Mesenchymal stem cell (in vitro differentiated cells and primary cell): ENCODE measurements around the gene CDH18.

Experiments
- DNase-seq: peaks from one replicate; pipeline ENCODE4 v3.0.0-alpha.2; 2013
- H2AFZ ChIP-seq: one replicate; pipeline ENCODE4 v1.6.1; 2013; ENCODE audit warnings: low read depth, mild to moderate bottlenecking, control low read depth, inconsistent platforms, low read length, moderate library complexity
- H2AK5ac ChIP-seq: 2 replicates; pipeline ENCODE4 v1.6.1; 2013; ENCODE audit warnings: low read length, moderate library complexity, mild to moderate bottlenecking, inconsistent platforms; ENCODE audit not compliant: severe bottlenecking
- H2BK120ac ChIP-seq: one replicate; pipeline ENCODE4 v1.6.1; 2013; ENCODE audit warnings: low read depth, mild to moderate bottlenecking, inconsistent platforms, low read length, moderate library complexity
- H2BK12ac ChIP-seq, 2 experiments: one replicate each; pipeline ENCODE4 v1.6.1; 2013; ENCODE audit warnings: inconsistent platforms in 2 of 2, low read length in 2 of 2, mild to moderate bottlenecking in 2 of 2, moderate library complexity in 2 of 2, control low read depth in 1 of 2
- H2BK15ac ChIP-seq: one replicate; pipeline ENCODE4 v1.6.1; 2013; ENCODE audit warnings: mild to moderate bottlenecking, low read depth, inconsistent platforms; ENCODE audit not compliant: poor library complexity, severe bottlenecking
- H2BK5ac ChIP-seq: 2 replicates; pipeline ENCODE4 v1.6.1; 2013; ENCODE audit warnings: low read depth, mild to moderate bottlenecking, low read length, control low read depth, inconsistent platforms; ENCODE audit not compliant: poor library complexity, severe bottlenecking
- H3K14ac ChIP-seq, 2 experiments: one replicate each; pipeline ENCODE4 v1.6.1; 2013; ENCODE audit warnings: inconsistent platforms in 2 of 2, low read length in 2 of 2, control low read depth in 1 of 2, mild to moderate bottlenecking in 1 of 2, moderate library complexity in 1 of 2
- H3K18ac ChIP-seq, 2 experiments: one replicate each; pipeline ENCODE4 v1.6.1; 2013; ENCODE audit warnings: inconsistent platforms in 2 of 2, low read length in 2 of 2, control low read depth in 1 of 2, low read depth in 1 of 2, mild to moderate bottlenecking in 1 of 2
- H3K23ac ChIP-seq, 2 experiments: one replicate each; pipeline ENCODE4 v1.6.1; 2013; ENCODE audit warnings: inconsistent platforms in 2 of 2, low read length in 2 of 2, mild to moderate bottlenecking in 2 of 2, moderate library complexity in 2 of 2, control low read depth in 1 of 2
- H3K27ac ChIP-seq: 2 replicates; pipeline ENCODE4 v1.5.1; 2013; ENCODE audit warnings: mild to moderate bottlenecking, moderate library complexity, low read length, control low read depth, inconsistent platforms; ENCODE audit not compliant: poor library complexity, severe bottlenecking
- H3K27me3 ChIP-seq, 2 experiments: 2 replicates each; pipeline versions ENCODE4 v1.6.1 to v1.7.0; 2013; ENCODE audit warnings: low read length in 2 of 2, mild to moderate bottlenecking in 2 of 2, moderate library complexity in 2 of 2, control low read depth in 1 of 2, inconsistent platforms in 1 of 2; ENCODE audit not compliant: control insufficient read depth in 1 of 2, insufficient read depth in 1 of 2
- H3K36me3 ChIP-seq, 2 experiments: 2 replicates each; pipeline versions ENCODE4 v1.6.1 to v1.7.0; 2013; ENCODE audit warnings: low read length in 2 of 2, control low read depth in 1 of 2, inconsistent platforms in 1 of 2, low read depth in 1 of 2, mild to moderate bottlenecking in 1 of 2; ENCODE audit not compliant: insufficient read depth in 2 of 2, control insufficient read depth in 1 of 2
- H3K4ac ChIP-seq, 2 experiments: one replicate each; pipeline ENCODE4 v1.6.1; 2013; ENCODE audit warnings: inconsistent platforms in 2 of 2, low read length in 2 of 2, mild to moderate bottlenecking in 2 of 2, moderate library complexity in 2 of 2, control low read depth in 1 of 2, low read depth in 1 of 2
- H3K4me1 ChIP-seq: 2 replicates; pipeline ENCODE4 v1.6.1; 2013; ENCODE audit warnings: low read depth, low read length, control low read depth; ENCODE audit not compliant: control insufficient read depth, insufficient read depth
- H3K4me2 ChIP-seq: 2 replicates; pipeline ENCODE4 v1.6.1; 2013; ENCODE audit warnings: low read length, mild to moderate bottlenecking, inconsistent platforms; ENCODE audit not compliant: poor library complexity, severe bottlenecking
- H3K4me3 ChIP-seq, 2 experiments: 2 replicates each; pipeline versions ENCODE4 v1.5.1 to v1.7.0; 2013; ENCODE audit warnings: low read length in 2 of 2, mild to moderate bottlenecking in 2 of 2, control low read depth in 1 of 2, low read depth in 1 of 2; ENCODE audit not compliant: insufficient read depth in 1 of 2
- H3K79me1 ChIP-seq: replicated peaks from 2 replicates; pipeline ENCODE4 v1.6.1; 2013; ENCODE audit warnings: mild to moderate bottlenecking, control low read depth, low read length, inconsistent platforms; ENCODE audit not compliant: poor library complexity, severe bottlenecking
- H3K9ac ChIP-seq: 2 replicates; pipeline ENCODE4 v1.7.0; 2013; ENCODE audit warnings: mild to moderate bottlenecking, low read length, moderate library complexity
- H3K9me3 ChIP-seq: 2 replicates; pipeline ENCODE4 v1.7.0; 2013; ENCODE audit warnings: mild to moderate bottlenecking, low read length; ENCODE audit not compliant: control insufficient read depth
- H4K8ac ChIP-seq: one replicate; pipeline ENCODE4 v1.6.1; 2013; ENCODE audit warnings: inconsistent platforms, mild to moderate bottlenecking, low read length, moderate library complexity
- H4K91ac ChIP-seq: one replicate; pipeline ENCODE4 v1.6.1; 2013; ENCODE audit warnings: mild to moderate bottlenecking, low read length, inconsistent platforms
- WGBS: methylation state at CpG from one replicate; pipeline ENCODE4 v1.1.7; 2013; ENCODE audit warnings: mixed read lengths; 5-methylcytosine and 5-hydroxymethylcytosine counted together

CDH18 gene

DNA sequence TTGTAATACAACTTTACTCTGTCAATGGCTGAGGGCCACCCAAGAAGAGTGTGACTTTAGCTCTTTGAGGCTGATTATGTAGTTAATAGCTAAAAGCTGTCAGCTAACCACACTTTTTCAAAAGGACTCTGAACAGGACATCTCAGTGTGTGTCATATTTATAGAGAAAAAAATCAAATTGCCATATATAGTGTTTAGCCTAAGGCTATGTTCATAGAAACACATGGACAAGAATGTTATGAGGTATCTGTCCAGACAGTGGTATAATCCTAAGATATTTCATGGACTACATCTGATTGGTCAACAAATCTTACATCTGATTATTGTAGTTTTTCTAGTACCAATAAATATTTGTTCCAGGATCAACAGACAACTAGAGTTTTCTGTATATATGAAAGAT, 42.1 kb upstream of the CDH18 start:
- no peak for DNase-seq
- Histone ChIP-seq H3K14ac (no peak overlapping the region), H2BK12ac (no peak overlapping the region), H3K27ac (no peak overlapping the region), H3K36me3 (no peaks in the 10 kb centered on the region), H3K4me1 (no peaks in the 10 kb centered on the region), H4K91ac (no peak overlapping the region), H3K23ac (no peak overlapping the region), H3K27me3 (no peaks in the 10 kb centered on the region), H2BK5ac (no peak overlapping the region), H3K4me2 (no peak overlapping the region), H3K9me3 (no peaks in the 10 kb centered on the region), H2AFZ (no peak overlapping the region), H2BK120ac (no peak overlapping the region), H2BK15ac (no peak overlapping the region), H3K79me1 (no peaks in the 10 kb centered on the region), H3K4ac (no peak overlapping the region), H3K18ac (no peak overlapping the region), H3K9ac (no peak overlapping the region), H2AK5ac (no peak overlapping the region), H3K4me3 (no peak overlapping the region), H4K8ac (no peak overlapping the region)

DNA sequence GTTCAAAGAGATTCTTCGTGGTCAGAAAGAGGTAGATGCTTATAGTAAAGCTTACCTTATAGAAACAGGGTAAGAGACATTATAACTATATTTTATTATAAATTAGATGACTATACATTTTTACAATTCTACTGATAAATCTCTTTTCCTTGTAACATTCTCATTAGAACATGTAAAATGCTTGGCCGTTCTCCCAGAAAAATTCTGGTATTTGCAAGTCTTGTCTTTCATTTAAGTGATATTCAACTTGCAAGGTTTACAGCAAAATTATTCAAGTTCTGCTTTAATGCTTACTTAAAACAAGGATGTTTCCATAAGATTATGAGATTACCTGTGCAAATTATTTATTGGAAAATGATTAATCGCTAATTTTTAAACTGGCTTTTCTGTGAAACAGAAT, 41.3 kb upstream of the CDH18 start:
- no peak for DNase-seq
- Histone ChIP-seq H2AK5ac (no peak overlapping the region), H3K4me3 (no peak overlapping the region), H3K27ac (no peak overlapping the region), H2BK120ac (no peak overlapping the region), H3K4me2 (no peak overlapping the region), H3K9me3 (no peaks in the 10 kb centered on the region), H3K4me1 (no peaks in the 10 kb centered on the region), H4K8ac (no peak overlapping the region), H3K4ac (no peak overlapping the region), H3K79me1 (no peaks in the 10 kb centered on the region), H2BK15ac (no peak overlapping the region), H2AFZ (no peak overlapping the region), H4K91ac (no peak overlapping the region), H3K23ac (no peak overlapping the region), H3K27me3 (no peaks in the 10 kb centered on the region), H2BK5ac (no peak overlapping the region), H3K14ac (no peak overlapping the region), H2BK12ac (no peak overlapping the region), H3K18ac (no peak overlapping the region), H3K9ac (no peak overlapping the region), H3K36me3 (no peaks in the 10 kb centered on the region)
- no CpG with 5 or more reads among the region's 3 CpGs for WGBS

DNA sequence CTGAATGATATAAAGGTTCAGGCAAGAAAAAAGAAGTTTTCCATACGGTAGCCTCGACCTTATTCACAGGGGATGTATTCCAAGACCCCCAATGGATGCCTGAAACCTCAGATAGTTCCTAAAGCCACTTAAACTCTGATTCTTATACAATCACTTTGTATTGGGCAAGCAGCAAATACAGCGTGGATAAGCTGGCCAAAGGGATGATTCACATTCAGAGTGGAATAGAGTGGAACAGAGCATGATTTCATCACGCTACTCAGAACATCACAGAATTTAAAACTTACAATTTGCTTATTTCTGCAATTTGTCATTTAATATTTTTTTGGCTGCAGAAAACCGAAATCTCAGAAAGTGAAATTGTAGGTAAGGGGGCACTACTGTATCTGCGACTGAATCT, 40.5 kb upstream of the CDH18 start:
- 82% methylated on average over 3 of the region's 6 CpGs for WGBS
- H3K23ac ChIP-seq: no peak overlapping the region
- H3K27ac ChIP-seq: no peak overlapping the region
- no peaks in the 10 kb centered on the region for H3K36me3 ChIP-seq
- no peaks in the 10 kb centered on the region for H3K27me3 ChIP-seq
- no peak overlapping the region for H2AFZ ChIP-seq
- no peaks in the 10 kb centered on the region for H3K9me3 ChIP-seq
- no peak overlapping the region for H3K4me3 ChIP-seq
- no peak overlapping the region for H2BK5ac ChIP-seq
- no peak overlapping the region for H2AK5ac ChIP-seq
- H3K4me1 ChIP-seq: no peaks in the 10 kb centered on the region
- no peaks in the 10 kb centered on the region for H3K79me1 ChIP-seq
- no peak overlapping the region for H3K4me2 ChIP-seq
- no peak overlapping the region for H4K91ac ChIP-seq
- H3K9ac ChIP-seq: no peak overlapping the region
- no peak overlapping the region for H2BK15ac ChIP-seq
- no peak overlapping the region for H3K18ac ChIP-seq
- no peak overlapping the region for H3K4ac ChIP-seq
- DNase-seq: no peak
- H2BK12ac ChIP-seq: no peak overlapping the region
- H2BK120ac ChIP-seq: no peak overlapping the region
- H3K14ac ChIP-seq: no peak overlapping the region
- no peak overlapping the region for H4K8ac ChIP-seq

DNA sequence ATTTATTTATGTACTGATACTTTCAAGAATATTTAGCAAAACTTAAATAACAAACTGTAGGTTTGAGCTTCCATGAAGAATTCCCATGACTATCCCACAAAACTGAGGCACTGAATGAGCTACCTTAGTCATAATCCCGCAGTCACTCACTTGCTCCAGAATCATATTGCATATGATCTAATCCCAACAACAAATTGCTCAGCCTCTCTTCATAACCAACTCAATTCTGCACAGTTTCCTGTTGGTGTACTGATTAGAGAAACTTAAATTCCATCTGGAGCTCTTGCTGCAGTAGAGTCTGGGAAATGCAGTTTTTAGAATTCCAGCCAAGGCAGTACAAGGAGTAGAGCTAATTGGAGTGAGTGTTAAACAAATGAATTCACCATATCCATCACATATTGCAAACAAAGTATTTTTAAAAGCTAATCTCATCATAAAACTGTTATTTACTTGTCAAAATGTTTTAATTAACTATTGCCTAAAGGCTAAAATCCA, 35.7 kb upstream of the CDH18 start:
- no peak overlapping the region for H4K91ac ChIP-seq
- H2BK12ac ChIP-seq: no peak overlapping the region
- no peak for DNase-seq
- no peak overlapping the region for H3K14ac ChIP-seq
- H2AFZ ChIP-seq: no peak overlapping the region
- no peak overlapping the region for H3K4ac ChIP-seq
- H3K18ac ChIP-seq: no peak overlapping the region
- H3K27ac ChIP-seq: no peak overlapping the region
- no peaks in the 10 kb centered on the region for H3K36me3 ChIP-seq
- H2AK5ac ChIP-seq: no peak overlapping the region
- H3K79me1 ChIP-seq: no peaks in the 10 kb centered on the region
- no peak overlapping the region for H3K4me2 ChIP-seq
- H3K9me3 ChIP-seq: no peaks in the 10 kb centered on the region
- H2BK15ac ChIP-seq: no peak overlapping the region
- H2BK5ac ChIP-seq: no peak overlapping the region
- no peak overlapping the region for H4K8ac ChIP-seq
- no peak overlapping the region for H3K4me3 ChIP-seq
- no peak overlapping the region for H3K9ac ChIP-seq
- 100% methylated on average over 1 of the region's 1 CpG for WGBS
- no peak overlapping the region for H3K23ac ChIP-seq
- H3K27me3 ChIP-seq: no peaks in the 10 kb centered on the region
- no peaks in the 10 kb centered on the region for H3K4me1 ChIP-seq
- H2BK120ac ChIP-seq: no peak overlapping the region
